Bronchial epithelial cell (primary cell): Measurements from ENCODE around the gene TMEM167B. TPM values are rescaled to one million over a fixed set of nuclear protein-coding genes. Genes with fewer than 3 reads are reported as not detected.

ENCODE experiments used
- DNase-seq: peaks from one replicate; pipeline ENCODE4 v3.0.0-alpha.2; 2010; ENCODE audit warnings: low read depth
- FAIRE-seq: peaks from 2 replicates; lab custom pipeline; 2011; peaks lifted over from hg19 to GRCh38; lab: Jason Lieb, UNC
- H3K27me3 ChIP-seq: 2 replicates; pipeline ENCODE4 v1.5.1; 2011; ENCODE audit warnings: low read length; ENCODE audit not compliant: control insufficient read depth, insufficient read depth
- H3K36me3 ChIP-seq: 2 replicates; pipeline ENCODE4 v1.5.1; 2011; ENCODE audit warnings: low read length; ENCODE audit not compliant: control insufficient read depth, insufficient read depth
- H3K4me3 ChIP-seq: 2 replicates; pipeline ENCODE4 v1.5.1; 2011; ENCODE audit warnings: mild to moderate bottlenecking, low read depth, low read length, control low read depth
- CTCF ChIP-seq: IDR thresholded peaks from 2 replicates; pipeline ENCODE4 v1.5.1; 2011; ENCODE audit warnings: mild to moderate bottlenecking, moderate library complexity, low read length, control low read depth, inconsistent platforms; ENCODE audit not compliant: insufficient read depth, severe bottlenecking
- total RNA-seq: library from RNA; depleted of rRNA; stranded (reverse); fragments of >200 nt; gene quantifications from 2 replicates; pipeline ENCODE4 v1.2.1, GENCODE V29; 2014

TMEM167B gene
- total RNA-seq, 1 donor from 2014 or later: 52.7 TPM

- peak; percentile 46 for DNase-seq
- FAIRE-seq: no peak
- Histone ChIP-seq H3K27me3 (peaks cover 1% of the 10 kb centered on the region), H3K4me3 (no peak overlapping the region), H3K36me3 (no peaks in the 10 kb centered on the region)
- TF ChIP-seq CTCF: peak; percentile 35
Measured at GRCh38 chr1:109112056-109112651, 21.6 kb downstream of the TMEM167B start.

- peak; percentile 74 for DNase-seq
- H3K27me3 ChIP-seq: peaks cover 1% of the 10 kb centered on the region
- no peaks in the 10 kb centered on the region for H3K36me3 ChIP-seq
- no peak overlapping the region for H3K4me3 ChIP-seq
- peak; percentile 96 for TF ChIP-seq CTCF
- FAIRE-seq: no peak
Measured at GRCh38 chr1:109112652-109113285, 22.2 kb downstream of the TMEM167B start.

- no peaks in the 10 kb centered on the region for H3K36me3 ChIP-seq
- FAIRE-seq (no peak), DNase-seq (peak; percentile 65)
- peaks cover 1% of the 10 kb centered on the region for H3K27me3 ChIP-seq
- no peak for TF ChIP-seq CTCF
- peak within 1 kb of the TSS; percentile 17 for H3K4me3 ChIP-seq
Measured at GRCh38 chr1:109113590-109114341, 23.2 kb downstream of the TMEM167B start, which contains the start of gene ELAPOR1. Gene ELAPOR1 (plus strand): TSS chr1:109114115. CDS start chr1:109114184, 69 bp downstream.

- peaks cover 1% of the 10 kb centered on the region for H3K27me3 ChIP-seq
- FAIRE-seq (no peak), DNase-seq (peak; percentile 25)
- peak overlapping the region; percentile 17 for H3K4me3 ChIP-seq
- H3K36me3 ChIP-seq: no peaks in the 10 kb centered on the region
- TF ChIP-seq CTCF: no peak
Measured at GRCh38 chr1:109114342-109114674, 23.7 kb downstream of the TMEM167B start.

GRCh38 chr1:109115685-109116084 lies 25.1 kb downstream of the TMEM167B start:
- Histone ChIP-seq H3K36me3 (no peaks in the 10 kb centered on the region), H3K27me3 (peaks cover 1% of the 10 kb centered on the region), H3K4me3 (no peak overlapping the region)
- TF ChIP-seq CTCF: no peak
- FAIRE-seq (no peak), DNase-seq (no peak)
